WTC11 (cell line): ENCODE data around the gene PER1. TPM values are rescaled to one million over a fixed set of nuclear protein-coding genes. Genes with fewer than 3 reads are reported as not detected.
A peak's percentile ranks its signal among the peaks of the same experiment; 100 is the strongest.
"Not testable (repeated sequence)": the region's sequence is repeated elsewhere in the genome, so short reads cannot be mapped to it uniquely, and the experiment has no call there.

Source experiments
- ATAC-seq: fragments of 200-7000 bp; cut with Tn5 transposase; 2 replicates; pipeline ENCODE4 v1.10.0; 2021; ENCODE audit warnings: mild to moderate bottlenecking, moderate library complexity
- CTCF ChIA-PET: fragments of 300-600 bp; sonication (Branson Sonifier 250); formaldehyde crosslinking; loops from one replicate; lab custom pipeline; 2021; ENCODE audit warnings: antibody characterized with exemption; lab: Charles Lee
- POLR2A ChIA-PET: fragments of 350-600 bp; sonication (Branson Sonifier 250); formaldehyde crosslinking; loops from one replicate; lab custom pipeline; 2021; ENCODE audit warnings: antibody characterized with exemption; lab: Charles Lee
- DNase-seq: peaks from one replicate; pipeline ENCODE4 v3.0.0; 2021; ENCODE audit warnings: low spot score
- H3K27ac Mint-ChIP-seq: 2 replicates; pipeline ENCODE4 v1.8.0; 2021; ENCODE audit warnings: mixed read lengths
- H3K27me3 Mint-ChIP-seq: 2 replicates; pipeline ENCODE4 v1.8.0; 2021; ENCODE audit warnings: low read depth, mild to moderate bottlenecking, moderate library complexity, mixed read lengths
- H3K36me3 Mint-ChIP-seq: 2 replicates; pipeline ENCODE4 v1.8.0; 2021; ENCODE audit warnings: mixed read lengths
- H3K4me1 Mint-ChIP-seq: 2 replicates; pipeline ENCODE4 v1.8.0; 2022; ENCODE audit warnings: mixed read lengths
- H3K4me3 Mint-ChIP-seq: 2 replicates; pipeline ENCODE4 v1.8.0; 2021; ENCODE audit warnings: mild to moderate bottlenecking, moderate library complexity, mixed read lengths
- H3K9me3 Mint-ChIP-seq: 2 replicates; pipeline ENCODE4 v1.8.0; 2021; ENCODE audit warnings: mixed read lengths
- ESRRA ChIP-seq: sonication (generic); formaldehyde crosslinking; IDR thresholded peaks from 2 replicates; pipeline ENCODE4 v1.8.1; 2022; ENCODE audit warnings: mild to moderate bottlenecking, missing genetic modification reagents, borderline replicate concordance
- GABPB1 ChIP-seq: sonication (generic); formaldehyde crosslinking; IDR thresholded peaks from 2 replicates; pipeline ENCODE4 v1.8.1; 2023; ENCODE audit warnings: mild to moderate bottlenecking, missing genetic modification reagents
- GTF2I ChIP-seq: fragments of 250-450 bp; sonication (Bioruptor Pico); conservative IDR thresholded peaks from 2 replicates; pipeline ENCODE4 v1.4.0; 2021; ENCODE audit warnings: mild to moderate bottlenecking
- SMAD4 ChIP-seq: sonication (generic); formaldehyde crosslinking; IDR thresholded peaks from 2 replicates; pipeline ENCODE4 v1.8.0; 2022; ENCODE audit warnings: mild to moderate bottlenecking, missing genetic modification reagents
- SOX15 ChIP-seq: fragments of 250-450 bp; sonication (Bioruptor Pico); IDR thresholded peaks from 2 replicates; pipeline ENCODE4 v1.9.0; 2021; ENCODE audit warnings: mild to moderate bottlenecking
- ZNF671 ChIP-seq: fragments of 250-450 bp; sonication (Bioruptor Pico); IDR thresholded peaks from 2 replicates; pipeline ENCODE4 v1.8.0; 2021; ENCODE audit warnings: mild to moderate bottlenecking
- total RNA-seq: library from RNA; stranded (reverse); gene quantifications from 3 replicates; pipeline ENCODE4 v1.2.3, GENCODE V29; 2021
- TF ChIP-seq, protein P1 (sequence below): sonication (generic); formaldehyde crosslinking; IDR thresholded peaks from 2 replicates; pipeline ENCODE4 v1.8.0; 2022; ENCODE audit warnings: mild to moderate bottlenecking, missing genetic modification reagents
- TF ChIP-seq, protein P2 (sequence below): sonication (generic); formaldehyde crosslinking; IDR thresholded peaks from 2 replicates; pipeline ENCODE4 v1.8.0; 2022; ENCODE audit warnings: missing genetic modification reagents
- TF ChIP-seq, protein P3 (sequence below): sonication (generic); formaldehyde crosslinking; IDR thresholded peaks from 2 replicates; pipeline ENCODE4 v1.8.0; 2023; ENCODE audit warnings: missing genetic modification reagents, mild to moderate bottlenecking, borderline replicate concordance
- TF ChIP-seq, protein P4 (sequence below): sonication (generic); formaldehyde crosslinking; IDR thresholded peaks from 2 replicates; pipeline ENCODE4 v1.8.1; 2023; ENCODE audit warnings: mild to moderate bottlenecking, missing genetic modification reagents
- TF ChIP-seq, protein P5 (sequence below): fragments of 250-450 bp; sonication (Bioruptor Pico); IDR thresholded peaks from 2 replicates; pipeline ENCODE4 v1.9.0; 2021; ENCODE audit warnings: mild to moderate bottlenecking

The PER1 gene
- total RNA-seq, 1 experiment from 2014 or later = 46.9 TPM

DNA sequence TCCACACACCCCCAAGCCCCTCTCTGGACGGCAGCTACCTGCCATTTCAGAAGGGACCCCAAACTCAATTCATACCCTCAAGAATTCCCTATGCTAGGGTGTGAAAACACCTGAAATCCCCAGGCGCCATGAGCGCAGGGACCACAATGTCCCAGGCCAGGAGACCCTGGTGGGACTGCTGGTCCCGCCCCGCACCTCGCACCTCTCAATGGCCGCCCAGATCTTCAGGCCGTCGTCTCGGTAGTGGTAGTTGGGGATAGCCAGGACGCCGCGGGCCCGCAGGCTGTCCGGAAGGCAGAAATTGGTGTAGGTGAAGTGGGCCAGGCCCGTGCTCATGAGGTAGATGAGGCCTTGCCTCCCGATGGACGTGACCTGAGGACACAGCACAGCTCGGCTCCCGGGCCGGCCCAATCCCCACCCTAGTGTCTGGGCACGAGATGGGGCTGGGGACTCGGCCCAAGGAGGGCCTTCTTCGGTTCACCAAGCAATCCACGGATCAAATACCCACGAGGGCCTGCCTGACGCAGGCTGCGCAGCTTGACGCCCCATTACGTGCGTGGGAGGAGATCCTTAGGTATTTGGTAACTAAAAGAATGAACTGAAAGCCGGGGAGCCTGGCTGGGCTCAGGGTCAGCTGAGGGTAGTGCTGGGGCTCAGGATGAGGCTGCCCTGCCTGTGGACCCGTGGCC lies 43.1 kb downstream of the PER1 start:
- Mint-ChIP-seq H3K27ac (no peak overlapping the region), H3K4me1 (peaks cover 4% of the 10 kb centered on the region; the same call in 1 of the 2 replicates), H3K9me3 (no peaks in the 10 kb centered on the region), H3K27me3 (peaks cover 76% of the 10 kb centered on the region), H3K4me3 (peak overlapping the region; percentile 58), H3K36me3 (no peaks in the 10 kb centered on the region)
- CTCF ChIA-PET = interaction anchor here (0.5 to 12.6 kb wide), 22 partner anchors 10 to 705 kb away, joined by 3 to 134 read pairs (median 4); partner anchors contain the start of genes ALOXE3, BORCS6, PER1 and TMEM107
- TF ChIP-seq ZNF671 = no peak
- TF ChIP-seq, protein P1, sequence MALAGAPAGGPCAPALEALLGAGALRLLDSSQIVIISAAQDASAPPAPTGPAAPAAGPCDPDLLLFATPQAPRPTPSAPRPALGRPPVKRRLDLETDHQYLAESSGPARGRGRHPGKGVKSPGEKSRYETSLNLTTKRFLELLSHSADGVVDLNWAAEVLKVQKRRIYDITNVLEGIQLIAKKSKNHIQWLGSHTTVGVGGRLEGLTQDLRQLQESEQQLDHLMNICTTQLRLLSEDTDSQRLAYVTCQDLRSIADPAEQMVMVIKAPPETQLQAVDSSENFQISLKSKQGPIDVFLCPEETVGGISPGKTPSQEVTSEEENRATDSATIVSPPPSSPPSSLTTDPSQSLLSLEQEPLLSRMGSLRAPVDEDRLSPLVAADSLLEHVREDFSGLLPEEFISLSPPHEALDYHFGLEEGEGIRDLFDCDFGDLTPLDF (CRISPR knock-in tag) = no peak
- TF ChIP-seq, protein P2, sequence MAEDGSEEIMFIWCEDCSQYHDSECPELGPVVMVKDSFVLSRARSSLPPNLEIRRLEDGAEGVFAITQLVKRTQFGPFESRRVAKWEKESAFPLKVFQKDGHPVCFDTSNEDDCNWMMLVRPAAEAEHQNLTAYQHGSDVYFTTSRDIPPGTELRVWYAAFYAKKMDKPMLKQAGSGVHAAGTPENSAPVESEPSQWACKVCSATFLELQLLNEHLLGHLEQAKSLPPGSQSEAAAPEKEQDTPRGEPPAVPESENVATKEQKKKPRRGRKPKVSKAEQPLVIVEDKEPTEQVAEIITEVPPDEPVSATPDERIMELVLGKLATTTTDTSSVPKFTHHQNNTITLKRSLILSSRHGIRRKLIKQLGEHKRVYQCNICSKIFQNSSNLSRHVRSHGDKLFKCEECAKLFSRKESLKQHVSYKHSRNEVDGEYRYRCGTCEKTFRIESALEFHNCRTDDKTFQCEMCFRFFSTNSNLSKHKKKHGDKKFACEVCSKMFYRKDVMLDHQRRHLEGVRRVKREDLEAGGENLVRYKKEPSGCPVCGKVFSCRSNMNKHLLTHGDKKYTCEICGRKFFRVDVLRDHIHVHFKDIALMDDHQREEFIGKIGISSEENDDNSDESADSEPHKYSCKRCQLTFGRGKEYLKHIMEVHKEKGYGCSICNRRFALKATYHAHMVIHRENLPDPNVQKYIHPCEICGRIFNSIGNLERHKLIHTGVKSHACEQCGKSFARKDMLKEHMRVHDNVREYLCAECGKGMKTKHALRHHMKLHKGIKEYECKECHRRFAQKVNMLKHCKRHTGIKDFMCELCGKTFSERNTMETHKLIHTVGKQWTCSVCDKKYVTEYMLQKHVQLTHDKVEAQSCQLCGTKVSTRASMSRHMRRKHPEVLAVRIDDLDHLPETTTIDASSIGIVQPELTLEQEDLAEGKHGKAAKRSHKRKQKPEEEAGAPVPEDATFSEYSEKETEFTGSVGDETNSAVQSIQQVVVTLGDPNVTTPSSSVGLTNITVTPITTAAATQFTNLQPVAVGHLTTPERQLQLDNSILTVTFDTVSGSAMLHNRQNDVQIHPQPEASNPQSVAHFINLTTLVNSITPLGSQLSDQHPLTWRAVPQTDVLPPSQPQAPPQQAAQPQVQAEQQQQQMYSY (CRISPR knock-in tag) = no peak
- TF ChIP-seq, protein P3, sequence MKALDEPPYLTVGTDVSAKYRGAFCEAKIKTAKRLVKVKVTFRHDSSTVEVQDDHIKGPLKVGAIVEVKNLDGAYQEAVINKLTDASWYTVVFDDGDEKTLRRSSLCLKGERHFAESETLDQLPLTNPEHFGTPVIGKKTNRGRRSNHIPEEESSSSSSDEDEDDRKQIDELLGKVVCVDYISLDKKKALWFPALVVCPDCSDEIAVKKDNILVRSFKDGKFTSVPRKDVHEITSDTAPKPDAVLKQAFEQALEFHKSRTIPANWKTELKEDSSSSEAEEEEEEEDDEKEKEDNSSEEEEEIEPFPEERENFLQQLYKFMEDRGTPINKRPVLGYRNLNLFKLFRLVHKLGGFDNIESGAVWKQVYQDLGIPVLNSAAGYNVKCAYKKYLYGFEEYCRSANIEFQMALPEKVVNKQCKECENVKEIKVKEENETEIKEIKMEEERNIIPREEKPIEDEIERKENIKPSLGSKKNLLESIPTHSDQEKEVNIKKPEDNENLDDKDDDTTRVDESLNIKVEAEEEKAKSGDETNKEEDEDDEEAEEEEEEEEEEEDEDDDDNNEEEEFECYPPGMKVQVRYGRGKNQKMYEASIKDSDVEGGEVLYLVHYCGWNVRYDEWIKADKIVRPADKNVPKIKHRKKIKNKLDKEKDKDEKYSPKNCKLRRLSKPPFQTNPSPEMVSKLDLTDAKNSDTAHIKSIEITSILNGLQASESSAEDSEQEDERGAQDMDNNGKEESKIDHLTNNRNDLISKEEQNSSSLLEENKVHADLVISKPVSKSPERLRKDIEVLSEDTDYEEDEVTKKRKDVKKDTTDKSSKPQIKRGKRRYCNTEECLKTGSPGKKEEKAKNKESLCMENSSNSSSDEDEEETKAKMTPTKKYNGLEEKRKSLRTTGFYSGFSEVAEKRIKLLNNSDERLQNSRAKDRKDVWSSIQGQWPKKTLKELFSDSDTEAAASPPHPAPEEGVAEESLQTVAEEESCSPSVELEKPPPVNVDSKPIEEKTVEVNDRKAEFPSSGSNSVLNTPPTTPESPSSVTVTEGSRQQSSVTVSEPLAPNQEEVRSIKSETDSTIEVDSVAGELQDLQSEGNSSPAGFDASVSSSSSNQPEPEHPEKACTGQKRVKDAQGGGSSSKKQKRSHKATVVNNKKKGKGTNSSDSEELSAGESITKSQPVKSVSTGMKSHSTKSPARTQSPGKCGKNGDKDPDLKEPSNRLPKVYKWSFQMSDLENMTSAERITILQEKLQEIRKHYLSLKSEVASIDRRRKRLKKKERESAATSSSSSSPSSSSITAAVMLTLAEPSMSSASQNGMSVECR (CRISPR knock-in tag) = 0 out of 2 replicates have a peak, but pooled peaks have one; percentile 12
- POLR2A ChIA-PET = no interaction called here
- DNase-seq (peak; percentile 33), ATAC-seq (peak; percentile 11; the same call in 1 of the 2 replicates)

DNA sequence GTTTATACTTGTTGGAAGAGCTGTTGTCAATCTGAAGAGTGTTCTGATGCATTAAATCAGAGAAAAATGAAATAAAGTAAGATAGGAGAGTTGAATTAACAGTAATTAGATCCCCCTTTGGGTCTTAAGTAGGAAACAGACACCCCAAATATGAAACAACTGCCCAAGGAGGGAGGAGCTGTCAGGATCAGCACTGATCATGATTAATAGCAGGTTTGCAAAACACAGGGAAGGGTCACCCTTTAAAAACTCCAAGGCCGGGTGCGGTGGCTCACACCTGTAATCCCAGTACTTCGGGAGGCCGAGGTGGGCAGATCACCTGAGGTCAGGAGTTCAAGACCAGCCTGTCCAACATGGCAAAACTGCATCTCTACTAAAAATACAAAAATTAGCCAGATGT lies 45.2 kb downstream of the PER1 start:
- H3K4me3 Mint-ChIP-seq, H3K9me3 Mint-ChIP-seq, H3K27ac Mint-ChIP-seq, ATAC-seq, POLR2A ChIA-PET, H3K4me1 Mint-ChIP-seq, H3K36me3 Mint-ChIP-seq, DNase-seq: not testable (repeated sequence)
- peaks cover 56% of the 10 kb centered on the region for H3K27me3 Mint-ChIP-seq
- CTCF ChIA-PET = interaction anchor here (1.4 to 12.6 kb wide), 3 partner anchors 13 to 45 kb away, joined by 5 to 134 read pairs (median 127); no protein-coding TSS in a partner anchor

DNA sequence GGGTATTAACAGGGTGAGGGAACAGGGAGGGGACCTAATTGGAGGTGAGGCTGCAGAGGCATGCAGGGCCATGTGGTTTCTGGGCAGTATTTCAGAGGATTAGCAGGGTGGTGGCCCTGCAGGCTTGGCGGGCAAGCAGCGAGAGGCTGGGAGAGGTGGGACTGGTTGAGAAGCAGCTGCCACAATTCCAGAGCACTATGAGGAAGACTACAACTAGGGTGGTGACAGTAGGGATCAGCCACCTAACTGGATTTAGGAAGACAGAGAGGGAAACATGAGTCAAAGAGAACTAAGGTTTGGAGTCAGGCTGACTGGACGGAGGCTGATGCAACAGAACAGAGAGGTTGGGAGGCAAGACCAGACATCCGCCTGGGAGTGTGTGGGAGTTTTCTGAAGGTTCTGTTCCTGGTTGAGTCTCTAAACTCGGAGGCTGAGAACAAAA lies 46.2 kb downstream of the PER1 start:
- ChIA-PET CTCF (interaction anchor here (0.6 to 12.6 kb wide), 7 partner anchors 12 to 160 kb away, joined by 3 to 134 read pairs (median 6); partner anchors contain the start of genes ALOXE3 and PER1), POLR2A (no interaction called here)
- Mint-ChIP-seq H3K27ac (peak overlapping the region; percentile 61; the same call in 1 of the 2 replicates), H3K27me3 (peaks cover 46% of the 10 kb centered on the region), H3K9me3 (no peaks in the 10 kb centered on the region; the same call in 1 of the 2 replicates), H3K4me1 (peaks cover 6% of the 10 kb centered on the region; the same call in 1 of the 2 replicates), H3K36me3 (no peaks in the 10 kb centered on the region), H3K4me3 (no peak overlapping the region)
- TF ChIP-seq, protein P4, sequence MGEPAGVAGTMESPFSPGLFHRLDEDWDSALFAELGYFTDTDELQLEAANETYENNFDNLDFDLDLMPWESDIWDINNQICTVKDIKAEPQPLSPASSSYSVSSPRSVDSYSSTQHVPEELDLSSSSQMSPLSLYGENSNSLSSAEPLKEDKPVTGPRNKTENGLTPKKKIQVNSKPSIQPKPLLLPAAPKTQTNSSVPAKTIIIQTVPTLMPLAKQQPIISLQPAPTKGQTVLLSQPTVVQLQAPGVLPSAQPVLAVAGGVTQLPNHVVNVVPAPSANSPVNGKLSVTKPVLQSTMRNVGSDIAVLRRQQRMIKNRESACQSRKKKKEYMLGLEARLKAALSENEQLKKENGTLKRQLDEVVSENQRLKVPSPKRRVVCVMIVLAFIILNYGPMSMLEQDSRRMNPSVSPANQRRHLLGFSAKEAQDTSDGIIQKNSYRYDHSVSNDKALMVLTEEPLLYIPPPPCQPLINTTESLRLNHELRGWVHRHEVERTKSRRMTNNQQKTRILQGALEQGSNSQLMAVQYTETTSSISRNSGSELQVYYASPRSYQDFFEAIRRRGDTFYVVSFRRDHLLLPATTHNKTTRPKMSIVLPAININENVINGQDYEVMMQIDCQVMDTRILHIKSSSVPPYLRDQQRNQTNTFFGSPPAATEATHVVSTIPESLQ (CRISPR knock-in tag) = no peak
- TF ChIP-seq, protein P5, sequence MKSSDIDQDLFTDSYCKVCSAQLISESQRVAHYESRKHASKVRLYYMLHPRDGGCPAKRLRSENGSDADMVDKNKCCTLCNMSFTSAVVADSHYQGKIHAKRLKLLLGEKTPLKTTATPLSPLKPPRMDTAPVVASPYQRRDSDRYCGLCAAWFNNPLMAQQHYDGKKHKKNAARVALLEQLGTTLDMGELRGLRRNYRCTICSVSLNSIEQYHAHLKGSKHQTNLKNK = no peak
- TF ChIP-seq GTF2I (CRISPR knock-in tag) = no peak
- no peak for TF ChIP-seq SMAD4 (CRISPR knock-in tag)
- TF ChIP-seq SOX15 (CRISPR knock-in tag) = no peak
- peak; percentile 80 for TF ChIP-seq GABPB1 (CRISPR knock-in tag)
- TF ChIP-seq ESRRA = no peak
- DNase-seq (no peak), ATAC-seq (no peak)
